HG03354 (cell line): ENCODE data around the gene CLDN16.

ENCODE experiments used
- ATAC-seq: cut with Tn5 transposase; IDR thresholded peaks from one replicate; pipeline ENCODE4 v1.9.1; 2021; ENCODE audit warnings: mild to moderate bottlenecking; ENCODE audit not compliant: unreplicated experiment, poor library complexity, severe bottlenecking

The CLDN16 gene

DNA sequence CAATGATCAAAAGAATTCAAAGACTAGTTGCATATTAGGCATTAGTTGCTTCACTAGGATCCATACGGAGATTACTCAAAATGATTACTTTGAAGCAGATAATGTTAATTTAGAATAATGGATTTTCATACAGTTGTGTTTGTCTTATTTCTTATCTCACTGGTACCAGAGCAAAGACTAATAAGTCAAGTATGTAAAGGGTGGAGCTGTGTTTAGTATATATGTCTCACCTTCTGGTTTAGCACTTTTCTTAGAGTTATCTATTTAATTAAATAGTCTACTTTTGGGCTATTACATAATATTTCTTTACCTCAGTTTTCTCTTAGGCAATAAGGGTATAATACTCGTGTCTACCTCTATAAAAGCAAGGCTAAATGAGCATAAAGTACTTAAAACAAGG, 42.9 kb downstream of the CLDN16 start:
- ATAC-seq = no peak

DNA sequence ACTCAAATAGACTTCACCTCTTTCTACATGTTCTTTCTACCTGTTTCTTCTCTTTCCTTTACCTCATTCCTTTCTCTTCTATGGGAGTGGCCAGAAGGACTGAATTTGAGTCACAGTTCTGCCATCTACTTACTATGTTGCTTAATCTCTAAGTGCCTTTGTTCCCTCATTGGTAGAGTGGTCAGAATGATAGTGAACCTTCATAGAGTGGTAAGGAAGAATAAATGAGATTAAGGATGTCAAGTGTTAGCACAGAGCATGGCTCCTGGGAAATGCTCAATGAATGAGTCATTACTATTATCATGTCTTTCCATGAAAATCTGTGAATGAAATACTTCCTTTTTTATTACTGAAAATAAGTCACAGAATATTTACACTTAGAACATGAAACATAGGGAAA, 44.3 kb downstream of the CLDN16 start:
- no peak for ATAC-seq

DNA sequence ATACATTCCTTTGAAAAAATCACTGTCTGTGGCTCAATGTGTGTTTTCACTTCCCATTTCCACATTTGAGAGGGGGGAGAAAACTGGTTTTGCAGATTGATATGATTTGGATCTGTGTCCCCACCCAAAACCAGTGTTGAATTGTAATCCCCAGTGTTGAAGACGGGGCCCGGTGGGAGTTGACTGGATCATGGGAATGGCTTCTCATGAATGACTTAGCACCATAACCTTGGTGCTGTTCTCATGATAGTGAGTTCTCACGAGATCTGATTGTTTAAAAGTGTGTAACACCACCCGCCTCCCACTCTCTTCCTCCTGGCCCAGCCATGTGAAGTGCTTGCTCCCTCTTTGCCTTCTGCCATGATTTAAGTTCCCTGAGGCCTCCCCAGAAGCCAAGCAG, 45.7 kb downstream of the CLDN16 start:
- no peak for ATAC-seq

DNA sequence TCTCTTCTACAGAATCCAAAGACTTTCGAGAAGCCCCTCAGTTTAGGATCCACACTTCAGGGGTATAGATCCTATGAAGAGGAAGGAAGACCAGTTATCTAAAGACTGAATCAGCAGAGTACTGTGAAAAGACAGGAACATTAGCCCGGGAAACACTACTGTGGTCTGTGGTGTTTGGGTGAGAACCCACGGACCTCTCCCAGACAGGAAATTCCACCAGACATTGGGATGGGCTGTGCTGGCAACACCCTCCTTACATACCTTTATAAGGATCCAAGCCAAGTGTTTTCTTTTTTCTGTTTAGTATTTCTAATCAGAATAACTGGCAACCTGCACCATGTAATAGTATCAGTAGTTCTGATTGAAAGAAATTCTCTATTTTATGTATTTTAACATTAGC, 47.7 kb downstream of the CLDN16 start:
- ATAC-seq = no peak

DNA sequence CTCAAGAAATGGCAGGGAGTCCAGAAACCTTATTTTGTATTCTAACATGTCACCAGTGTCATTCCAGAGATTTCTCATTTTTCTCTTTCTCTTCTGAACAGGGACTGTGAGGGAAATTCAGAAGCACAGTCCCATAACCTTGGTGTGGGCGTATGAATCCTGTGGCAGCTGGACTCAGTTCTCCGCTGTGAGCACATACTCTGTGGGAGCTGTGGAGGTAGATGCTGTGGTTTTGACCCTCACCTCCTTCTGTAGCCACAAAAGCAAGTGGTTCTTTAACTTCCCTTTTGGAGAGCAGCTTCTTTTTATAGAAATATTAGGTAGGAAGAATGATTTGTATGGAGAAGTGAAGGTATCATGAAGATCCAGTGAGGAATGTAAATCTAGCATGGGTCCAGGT, 48.4 kb downstream of the CLDN16 start:
- no peak for ATAC-seq

DNA sequence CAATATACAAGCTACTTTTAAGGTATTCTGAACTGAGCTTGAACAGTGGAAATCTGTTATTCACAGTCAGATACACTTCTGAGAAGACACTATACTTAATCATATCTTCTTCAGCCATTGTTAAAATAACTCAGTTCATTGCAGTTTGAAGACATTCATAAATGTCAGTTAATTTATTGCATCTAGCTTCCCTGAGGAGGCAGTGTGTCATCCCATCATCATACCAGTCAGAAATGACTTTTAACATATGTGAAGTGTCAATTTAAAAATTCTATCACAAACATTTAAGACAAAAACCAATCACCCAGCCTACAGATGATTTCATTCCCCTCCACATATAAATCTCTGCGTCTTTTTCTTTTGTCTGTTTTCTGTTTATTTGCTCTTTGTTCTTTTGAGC, 54.3 kb downstream of the CLDN16 start:
- ATAC-seq = no peak

DNA sequence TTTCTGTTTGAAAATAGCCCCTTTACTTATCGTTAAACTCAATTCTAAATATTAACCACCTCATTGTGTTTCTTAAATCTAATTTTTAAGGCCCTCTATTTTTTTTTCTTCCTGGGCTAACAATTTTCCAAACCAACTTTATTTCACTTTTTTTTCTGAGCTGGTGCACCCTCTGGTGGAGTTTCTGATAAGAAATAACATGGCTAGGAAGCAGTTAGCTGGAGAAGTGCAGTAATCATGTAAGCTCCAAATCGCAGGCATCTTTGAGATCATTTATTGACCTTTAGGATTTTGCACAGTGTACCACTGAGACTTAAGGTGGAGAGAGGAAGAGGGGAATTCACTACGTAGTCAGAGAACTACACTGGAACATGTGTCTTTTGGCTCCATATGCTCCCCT, 55.3 kb downstream of the CLDN16 start:
- ATAC-seq = no peak

DNA sequence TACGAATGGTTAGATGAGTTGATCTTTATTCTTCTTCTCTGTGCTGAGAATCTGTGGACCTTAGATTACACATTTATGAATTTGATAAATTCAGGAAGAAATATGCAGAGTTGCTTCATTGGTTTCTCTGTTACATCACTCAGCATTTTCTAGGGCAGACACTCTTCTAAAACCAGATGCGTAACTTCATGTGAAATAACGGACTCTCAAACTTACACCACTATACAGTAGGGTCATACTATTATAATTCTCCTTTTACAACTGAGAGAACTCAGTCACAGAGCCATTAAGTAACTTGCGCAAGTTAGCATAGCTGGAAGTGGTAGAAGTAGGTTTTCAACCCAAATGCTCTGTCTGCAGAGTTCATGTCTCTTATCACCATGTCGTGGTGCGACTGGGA, 56.0 kb downstream of the CLDN16 start:
- no peak for ATAC-seq

DNA sequence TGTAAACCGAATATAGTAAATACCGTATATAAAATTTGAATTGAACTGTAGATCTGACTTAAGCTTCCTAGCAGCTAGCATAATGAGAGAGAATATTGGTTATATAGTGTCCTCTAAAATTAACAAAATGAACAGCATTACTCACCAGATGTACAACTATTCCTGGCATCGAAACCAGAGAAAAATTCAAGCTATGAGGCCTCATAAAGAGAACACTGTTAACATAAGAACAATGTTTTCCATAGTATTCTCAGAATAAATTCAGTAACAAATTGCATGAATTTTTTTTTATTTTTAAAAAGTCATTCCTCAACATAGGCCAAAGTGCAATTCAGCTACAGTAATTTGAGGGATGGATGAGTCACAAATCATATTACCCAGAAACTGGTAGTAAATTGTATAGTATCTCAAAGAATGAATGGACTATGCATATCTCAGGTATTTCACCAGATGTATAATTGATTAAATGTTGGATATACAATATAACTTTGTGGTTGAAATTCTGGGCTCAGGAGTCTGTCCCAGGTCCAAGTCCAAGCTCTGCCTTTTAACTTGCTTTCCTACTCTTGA, 56.7 kb downstream of the CLDN16 start:
- no peak for ATAC-seq

DNA sequence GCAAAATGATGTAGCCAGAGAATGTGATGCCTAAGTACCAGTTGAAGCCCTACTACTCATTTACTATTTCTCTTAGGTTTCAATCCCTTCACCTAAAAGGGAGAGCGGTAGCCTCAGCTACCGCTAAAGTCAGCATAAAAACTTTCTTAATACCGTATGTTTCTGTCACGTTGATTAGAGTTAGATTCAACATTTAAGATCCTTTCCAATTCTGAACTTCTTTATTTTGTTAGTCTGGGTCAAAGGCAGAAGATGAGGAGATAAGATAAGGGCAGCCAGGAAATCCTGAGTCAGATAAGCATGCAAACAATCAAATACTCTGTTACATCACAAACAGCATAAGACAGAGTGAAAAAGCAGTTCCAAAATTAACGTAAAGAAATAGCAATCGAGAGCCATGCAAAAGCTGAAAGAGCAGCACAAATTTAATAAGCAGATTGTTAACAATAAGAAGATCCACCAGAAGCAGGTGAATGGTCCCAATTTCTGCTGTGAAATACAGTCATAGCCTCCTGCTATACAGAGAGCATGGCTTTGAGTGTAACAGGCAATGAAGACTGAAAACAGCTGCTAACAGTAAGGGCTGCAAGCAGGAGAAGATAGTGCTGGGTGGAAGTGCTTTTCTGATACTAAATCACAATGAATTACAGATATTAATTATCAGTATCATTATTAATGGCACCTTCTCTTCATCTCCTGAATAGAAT, 58.8 kb downstream of the CLDN16 start:
- ATAC-seq = no peak

DNA sequence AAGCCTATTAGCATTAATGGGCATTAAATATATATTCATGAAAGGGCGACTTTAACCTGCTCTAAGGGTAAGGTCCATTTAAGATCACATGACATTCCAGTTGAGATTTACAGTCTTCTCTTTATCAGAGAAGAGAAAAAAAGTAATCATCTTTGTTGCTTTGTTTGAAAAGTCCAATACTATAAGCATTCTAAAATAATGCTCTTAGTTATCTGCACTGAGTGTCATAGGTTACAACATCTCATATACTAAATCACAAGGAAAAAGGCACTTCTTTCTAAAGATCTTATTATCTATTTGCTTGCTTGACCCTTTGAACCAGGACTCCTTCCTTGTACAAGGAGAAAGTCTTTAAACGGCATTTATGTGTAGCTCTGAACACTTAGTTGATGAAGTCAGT, 60.3 kb downstream of the CLDN16 start:
- ATAC-seq = no peak

DNA sequence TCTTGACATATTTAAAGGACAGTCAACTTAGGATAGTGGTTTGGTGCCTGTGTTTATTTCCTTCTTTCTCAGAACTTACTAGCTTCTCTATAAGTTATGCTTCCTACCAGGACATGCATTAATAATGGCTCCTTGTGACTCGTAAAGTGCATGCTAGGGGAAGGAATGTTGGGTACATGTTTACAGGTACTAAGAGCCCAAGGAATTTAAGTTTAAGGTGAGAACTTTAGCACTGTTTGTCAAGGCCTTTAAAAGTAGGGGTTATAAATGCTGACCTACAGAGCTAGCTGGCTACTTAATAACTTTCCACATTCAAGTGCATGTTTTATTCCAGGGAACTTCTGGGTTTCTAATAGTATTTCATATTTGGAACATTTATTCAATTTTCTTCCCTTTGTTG, 61.8 kb downstream of the CLDN16 start, which contains the start of gene TMEM207:
Gene TMEM207 (minus strand): TSS at position 101 of the 400 bp plus-strand sequence. CDS start 92 bp downstream, at position 9.
- ATAC-seq = no peak

DNA sequence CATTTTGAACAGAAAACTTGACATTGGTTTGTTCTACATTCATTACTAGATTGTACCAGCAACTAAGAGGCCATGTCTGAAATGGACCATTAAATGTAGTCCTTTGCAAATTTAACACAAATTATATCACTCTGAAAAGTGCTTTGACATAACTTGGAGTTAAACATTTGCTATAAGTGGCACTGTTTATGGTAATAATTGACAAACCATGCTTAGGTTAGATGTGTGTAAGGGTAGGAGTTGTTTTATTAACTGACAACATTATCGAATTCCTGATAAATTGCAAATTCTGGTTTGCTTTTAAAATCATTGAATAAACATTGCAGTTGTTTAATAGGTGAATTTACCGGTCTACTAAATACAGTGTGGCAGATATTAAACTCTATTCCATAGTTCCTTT, 67.9 kb downstream of the CLDN16 start:
- ATAC-seq = no peak

DNA sequence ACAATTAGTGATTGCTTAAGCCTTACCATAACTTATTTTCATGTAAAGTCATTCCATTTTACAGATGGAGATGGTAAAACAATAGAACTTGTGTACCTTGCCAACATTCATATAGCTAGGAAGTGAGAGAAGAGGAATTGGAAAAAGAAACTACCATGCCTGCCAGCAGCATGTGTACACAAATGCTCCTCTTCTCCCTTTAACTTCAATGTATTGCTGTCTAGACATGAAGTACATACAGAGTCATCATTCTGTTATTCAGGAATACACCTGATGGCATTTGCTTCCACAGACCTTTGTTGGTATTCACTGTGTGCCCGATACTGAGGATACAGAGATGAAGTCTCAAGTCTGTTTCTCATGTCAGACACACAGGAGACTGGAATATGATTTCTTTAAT, 68.8 kb downstream of the CLDN16 start:
- no peak for ATAC-seq

DNA sequence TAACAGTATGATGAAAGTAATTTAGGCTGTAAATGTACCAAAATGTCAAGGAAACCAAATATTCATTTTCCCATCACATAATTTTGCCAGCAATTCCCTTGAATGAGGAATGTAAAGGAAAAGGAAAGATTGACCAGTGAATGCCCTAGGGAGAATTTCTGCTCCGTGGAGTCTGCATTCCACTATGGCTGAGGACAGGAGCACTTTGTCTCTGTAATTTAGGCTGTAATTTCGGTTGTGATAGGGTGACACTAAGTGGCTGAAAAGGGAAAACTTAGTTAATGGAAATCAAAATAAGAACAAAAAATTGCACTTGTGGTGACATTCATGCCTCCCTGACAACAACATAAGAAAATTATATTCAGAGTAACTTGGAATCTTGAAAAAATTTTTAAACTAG, 70.1 kb downstream of the CLDN16 start:
- no peak for ATAC-seq
